RWPE2 (cell line): ENCODE data around the gene TMEM150A.

Source experiments
- ATAC-seq: fragments of 200-7000 bp; cut with Tn5 transposase; 3 replicates; pipeline ENCODE4 v1.9.1; 2021; ENCODE audit warnings: low read depth
- DNase-seq: peaks from one replicate; pipeline ENCODE4 v3.0.0-alpha.2; 2020; ENCODE audit warnings: low spot score
- H3K27ac ChIP-seq: fragments of 450-650 bp; 2 replicates; pipeline ENCODE4 v1.5.1; 2017; ENCODE audit warnings: mild to moderate bottlenecking; ENCODE audit not compliant: poor library complexity, severe bottlenecking
- H3K27me3 ChIP-seq: fragments of 250-450 bp; sonication (Bioruptor Pico); 2 replicates; pipeline ENCODE4 v1.5.1; 2021; ENCODE audit warnings: mild to moderate bottlenecking, moderate library complexity; ENCODE audit not compliant: insufficient read depth, poor library complexity, severe bottlenecking
- H3K36me3 ChIP-seq: fragments of 250-450 bp; sonication (Bioruptor Pico); 2 replicates; pipeline ENCODE4 v1.5.1; 2020; ENCODE audit warnings: low read depth, mild to moderate bottlenecking, moderate library complexity
- H3K4me1 ChIP-seq: fragments of 250-450 bp; sonication (Bioruptor Pico); 2 replicates; pipeline ENCODE4 v1.5.1; 2021; ENCODE audit warnings: mild to moderate bottlenecking, moderate library complexity; ENCODE audit not compliant: insufficient read depth, poor library complexity, severe bottlenecking
- H3K4me3 ChIP-seq: fragments of 250-450 bp; sonication (Bioruptor Pico); 2 replicates; pipeline ENCODE4 v1.5.1; 2021; ENCODE audit warnings: mild to moderate bottlenecking, moderate library complexity; ENCODE audit not compliant: severe bottlenecking
- H3K9me3 ChIP-seq: fragments of 250-450 bp; sonication (Bioruptor Pico); 2 replicates; pipeline ENCODE4 v1.5.1; 2021; ENCODE audit warnings: mild to moderate bottlenecking, moderate library complexity; ENCODE audit not compliant: severe bottlenecking
- CTCF ChIP-seq: fragments of 450-650 bp; IDR thresholded peaks from one replicate; pipeline ENCODE4 v1.5.1; 2017; ENCODE audit warnings: mild to moderate bottlenecking, moderate library complexity; ENCODE audit not compliant: poor library complexity, severe bottlenecking

The TMEM150A gene

GRCh38 chr2:85551698-85552678, 50.5 kb downstream of the TMEM150A start:
- H3K27me3 ChIP-seq: no peaks in the 10 kb centered on the region
- H3K4me3 ChIP-seq: no peak overlapping the region
- H3K9me3 ChIP-seq: no peaks in the 10 kb centered on the region
- peaks cover 9% of the 10 kb centered on the region for H3K4me1 ChIP-seq
- peak; percentile 54 for ATAC-seq
- peak; percentile 84 for TF ChIP-seq CTCF
- no peak for DNase-seq
- peaks cover 81% of the 10 kb centered on the region for H3K36me3 ChIP-seq
- H3K27ac ChIP-seq: peak overlapping the region; percentile 86

- DNase-seq: no peak
- Histone ChIP-seq H3K27me3 (no peaks in the 10 kb centered on the region), H3K4me1 (peaks cover 17% of the 10 kb centered on the region), H3K9me3 (no peaks in the 10 kb centered on the region), H3K4me3 (no peak overlapping the region), H3K36me3 (peaks cover 71% of the 10 kb centered on the region), H3K27ac (peak overlapping the region; percentile 86)
- ATAC-seq: no peak
- TF ChIP-seq CTCF: no peak
Observed at GRCh38 chr2:85550486-85550885, 52.0 kb downstream of the TMEM150A start.

- Histone ChIP-seq H3K9me3 (no peaks in the 10 kb centered on the region), H3K4me3 (no peak overlapping the region), H3K36me3 (peaks cover 71% of the 10 kb centered on the region), H3K4me1 (peaks cover 17% of the 10 kb centered on the region), H3K27me3 (no peaks in the 10 kb centered on the region), H3K27ac (peak overlapping the region; percentile 86)
- DNase-seq (no peak), ATAC-seq (peak; percentile 35)
- TF ChIP-seq CTCF: no peak
Observed at GRCh38 chr2:85549826-85550225, 52.7 kb downstream of the TMEM150A start.

GRCh38 chr2:85549095-85549494, 53.4 kb downstream of the TMEM150A start:
- DNase-seq: no peak
- ATAC-seq: no peak
- no peaks in the 10 kb centered on the region for H3K27me3 ChIP-seq
- H3K4me1 ChIP-seq: peaks cover 17% of the 10 kb centered on the region
- no peak for TF ChIP-seq CTCF
- peaks cover 71% of the 10 kb centered on the region for H3K36me3 ChIP-seq
- H3K9me3 ChIP-seq: no peaks in the 10 kb centered on the region
- peak overlapping the region; percentile 86 for H3K27ac ChIP-seq
- no peak overlapping the region for H3K4me3 ChIP-seq

- no peak for ATAC-seq
- TF ChIP-seq CTCF: no peak
- H3K4me3 ChIP-seq: no peak overlapping the region
- H3K27me3 ChIP-seq: no peaks in the 10 kb centered on the region
- H3K4me1 ChIP-seq: peaks cover 17% of the 10 kb centered on the region
- peaks cover 71% of the 10 kb centered on the region for H3K36me3 ChIP-seq
- DNase-seq: no peak
- H3K9me3 ChIP-seq: no peaks in the 10 kb centered on the region
- H3K27ac ChIP-seq: peak overlapping the region; percentile 86
Observed at GRCh38 chr2:85548608-85548900, 53.9 kb downstream of the TMEM150A start.
